ENCODE results near the gene SRGN.

Gene SRGN

DNA sequence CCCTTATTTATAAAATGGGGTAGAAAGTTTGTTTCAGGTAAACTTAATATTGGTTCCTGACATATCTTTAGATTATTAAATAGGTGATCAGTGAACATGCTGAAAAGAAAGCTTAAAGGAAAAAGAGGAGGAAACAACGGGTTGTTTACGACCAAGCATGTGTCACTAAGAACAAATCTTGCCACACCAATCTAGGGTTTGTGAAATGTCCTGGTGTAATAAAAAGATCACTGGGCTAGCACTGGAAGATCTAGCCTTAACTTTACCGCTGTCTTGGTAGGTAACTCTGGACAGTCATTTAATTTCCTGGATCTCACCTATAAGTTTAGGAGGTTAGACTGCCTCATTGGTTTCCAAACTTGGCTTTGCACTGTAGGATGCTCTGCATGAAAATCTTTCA, 55.1 kb downstream of the SRGN start:
- no peak for FAIRE-seq

- no peak for FAIRE-seq
These were observed 57.4 kb downstream of the SRGN start for GRCh38 chr10:69145329-69145728.

DNA sequence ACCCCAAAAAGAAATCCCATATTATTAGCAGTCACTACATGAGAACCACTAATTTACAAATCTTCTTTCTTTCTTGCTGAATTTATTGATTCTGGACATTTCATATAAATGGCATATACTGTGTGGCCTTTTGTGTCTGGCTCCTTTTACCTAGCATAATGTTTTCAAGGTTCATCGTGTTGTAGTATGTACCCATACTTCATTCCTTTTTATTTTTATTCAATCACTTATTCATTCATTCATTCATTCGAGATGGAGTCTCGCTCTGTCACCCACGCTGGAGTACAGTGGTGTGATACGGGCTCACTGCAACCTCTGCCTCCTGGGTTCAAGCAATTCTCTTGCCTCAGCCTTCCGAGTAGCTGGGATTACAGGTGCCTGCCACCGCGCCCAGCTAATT, 58.0 kb downstream of the SRGN start:
- FAIRE-seq, result no peak

GRCh38 chr10:69146759-69147158, 58.9 kb downstream of the SRGN start:
- no peak for FAIRE-seq

- no peak for FAIRE-seq
These were observed 64.1 kb downstream of the SRGN start for GRCh38 chr10:69151984-69152383.

- no peak for FAIRE-seq
These were observed 65.3 kb downstream of the SRGN start for GRCh38 chr10:69153227-69153626.
